Karpas-422 (cell line): ENCODE data around the gene DOCK11. TPM values are rescaled to one million over a fixed set of nuclear protein-coding genes. Genes with fewer than 3 reads are reported as not detected.

Source experiments
- DNase-seq: peaks from one replicate; pipeline ENCODE4 v3.0.0-alpha.2; 2015
- H2AFZ ChIP-seq: fragments of 200-600 bp; sonication (generic); 2 replicates; pipeline ENCODE4 v1.6.1; 2014; ENCODE audit warnings: antibody characterized with exemption, low read length, mixed read lengths
- H3K27ac ChIP-seq: fragments of 200-600 bp; sonication (generic); 2 replicates; pipeline ENCODE4 v1.5.1; 2014; ENCODE audit warnings: mild to moderate bottlenecking, low read length, moderate library complexity
- H3K27me3 ChIP-seq: fragments of 200-600 bp; sonication (generic); 2 replicates; pipeline ENCODE4 v1.6.1; 2014; ENCODE audit warnings: low read length, mixed read lengths
- H3K36me3 ChIP-seq: fragments of 200-600 bp; sonication (generic); 2 replicates; pipeline ENCODE4 v1.6.1; 2014; ENCODE audit warnings: low read length, mixed read lengths; ENCODE audit not compliant: insufficient read depth
- H3K4me1 ChIP-seq: fragments of 200-600 bp; sonication (generic); 2 replicates; pipeline ENCODE4 v1.6.1; 2014; ENCODE audit warnings: mild to moderate bottlenecking, low read length, mixed read lengths
- H3K4me2 ChIP-seq: fragments of 200-600 bp; sonication (generic); 2 replicates; pipeline ENCODE4 v1.6.1; 2014; ENCODE audit warnings: low read length, low read depth, mild to moderate bottlenecking; ENCODE audit not compliant: poor library complexity, severe bottlenecking
- H3K4me3 ChIP-seq: fragments of 200-600 bp; sonication (generic); 2 replicates; pipeline ENCODE4 v1.5.1; 2014; ENCODE audit warnings: mild to moderate bottlenecking, antibody characterized with exemption, low read length, mixed read lengths
- H3K79me2 ChIP-seq: fragments of 200-600 bp; sonication (generic); 2 replicates; pipeline ENCODE4 v1.6.1; 2014; ENCODE audit warnings: mild to moderate bottlenecking, low read length, mixed read lengths
- H3K9ac ChIP-seq: fragments of 200-600 bp; sonication (generic); 2 replicates; pipeline ENCODE4 v1.6.0; 2014; ENCODE audit warnings: low read length
- H3K9me2 ChIP-seq: fragments of 200-600 bp; sonication (generic), shearing (Covaris generic); replicated peaks from 2 replicates; pipeline ENCODE4 v1.6.0; 2014; ENCODE audit warnings: mild to moderate bottlenecking, low read length, moderate library complexity; ENCODE audit not compliant: insufficient read depth
- H3K9me3 ChIP-seq: fragments of 300-700, 200-600 bp; sonication (generic); 2 replicates; pipeline ENCODE4 v1.6.1; 2014; ENCODE audit warnings: low read length, mixed read lengths
- H4K20me1 ChIP-seq: fragments of 200-600 bp; sonication (generic); 2 replicates; pipeline ENCODE4 v1.6.1; 2014; ENCODE audit warnings: mild to moderate bottlenecking, antibody characterized with exemption, low read length, low read depth; ENCODE audit not compliant: insufficient read depth
- total RNA-seq: library from RNA; depleted of rRNA; stranded (reverse); fragments of >200 nt; shearing (Covaris generic); gene quantifications from 2 replicates; pipeline ENCODE4 v1.2.3, GENCODE V29; 2014; ENCODE audit warnings: low replicate concordance

The DOCK11 gene
- total RNA-seq, 1 experiment from 2014 or later: 70.5 TPM

GRCh38 chrX:118541482-118541881 is 45.9 kb downstream of the DOCK11 start:
- no peaks in the 10 kb centered on the region for H4K20me1 ChIP-seq

GRCh38 chrX:118545510-118545909 is 49.9 kb downstream of the DOCK11 start:
- H3K36me3 ChIP-seq: no peaks in the 10 kb centered on the region
- H3K9me3 ChIP-seq: no peaks in the 10 kb centered on the region

More at GRCh38 chrX:118541482-118541881, 45.9 kb downstream of the DOCK11 start:
- H3K4me2 ChIP-seq: no peak overlapping the region
- H3K4me1 ChIP-seq: peaks cover 29% of the 10 kb centered on the region
- no peaks in the 10 kb centered on the region for H3K9me3 ChIP-seq
- H3K27me3 ChIP-seq: no peaks in the 10 kb centered on the region
- no peak overlapping the region for H3K27ac ChIP-seq
- no peak for DNase-seq
- no peaks in the 10 kb centered on the region for H3K9me2 ChIP-seq
- H3K36me3 ChIP-seq: no peaks in the 10 kb centered on the region
- H3K79me2 ChIP-seq: peaks cover 46% of the 10 kb centered on the region
- no peak overlapping the region for H2AFZ ChIP-seq
- H3K4me3 ChIP-seq: no peak overlapping the region
- no peak overlapping the region for H3K9ac ChIP-seq

DNA sequence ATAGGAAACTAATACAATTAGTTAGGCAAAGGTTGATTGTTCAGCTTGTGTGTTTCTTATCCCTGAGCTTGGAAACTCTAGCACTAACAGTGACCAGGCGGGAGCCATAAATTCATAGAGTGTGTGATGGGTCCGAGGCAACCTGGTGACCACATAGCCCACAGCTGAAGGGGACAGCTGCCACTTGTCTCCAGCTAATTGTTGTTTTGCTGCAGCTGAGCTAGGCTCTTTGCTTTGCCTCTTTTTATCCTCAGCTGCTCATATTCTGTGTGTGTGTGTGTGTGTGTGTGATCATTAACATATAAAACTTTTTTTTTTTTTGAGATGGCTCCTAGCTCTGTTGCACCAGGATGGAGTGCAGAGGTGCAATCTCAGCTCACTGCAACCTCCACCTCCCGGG is 53.2 kb downstream of the DOCK11 start:
- no peak overlapping the region for H3K27ac ChIP-seq
- H3K9me3 ChIP-seq: no peaks in the 10 kb centered on the region
- no peak overlapping the region for H3K4me3 ChIP-seq
- no peak for DNase-seq
- H3K4me1 ChIP-seq: peaks cover 8% of the 10 kb centered on the region
- no peaks in the 10 kb centered on the region for H3K79me2 ChIP-seq
- no peaks in the 10 kb centered on the region for H3K9me2 ChIP-seq
- no peak overlapping the region for H2AFZ ChIP-seq
- H3K9ac ChIP-seq: no peak overlapping the region
- no peak overlapping the region for H3K4me2 ChIP-seq
- no peaks in the 10 kb centered on the region for H4K20me1 ChIP-seq
- H3K36me3 ChIP-seq: no peaks in the 10 kb centered on the region
- no peaks in the 10 kb centered on the region for H3K27me3 ChIP-seq

More at GRCh38 chrX:118545510-118545909, 49.9 kb downstream of the DOCK11 start:
- peaks cover 13% of the 10 kb centered on the region; the same call in 1 of the 2 replicates for H3K79me2 ChIP-seq
- H3K27me3 ChIP-seq: no peaks in the 10 kb centered on the region
- no peaks in the 10 kb centered on the region for H4K20me1 ChIP-seq
- H3K4me2 ChIP-seq: no peak overlapping the region
- no peaks in the 10 kb centered on the region for H3K9me2 ChIP-seq
- H3K9ac ChIP-seq: no peak overlapping the region
- no peak overlapping the region for H2AFZ ChIP-seq
- no peak overlapping the region for H3K27ac ChIP-seq
- H3K4me1 ChIP-seq: peaks cover 8% of the 10 kb centered on the region
- no peak overlapping the region for H3K4me3 ChIP-seq
- no peak for DNase-seq

GRCh38 chrX:118550792-118551191 is 55.2 kb downstream of the DOCK11 start:
- H3K4me1 ChIP-seq: peaks cover 8% of the 10 kb centered on the region
- no peak overlapping the region for H2AFZ ChIP-seq
- H3K27me3 ChIP-seq: no peaks in the 10 kb centered on the region
- H3K4me3 ChIP-seq: no peak overlapping the region
- no peaks in the 10 kb centered on the region for H3K79me2 ChIP-seq
- no peak overlapping the region for H3K9ac ChIP-seq
- H4K20me1 ChIP-seq: no peaks in the 10 kb centered on the region
- no peaks in the 10 kb centered on the region for H3K9me3 ChIP-seq
- H3K36me3 ChIP-seq: no peaks in the 10 kb centered on the region
- H3K4me2 ChIP-seq: no peak overlapping the region
- no peaks in the 10 kb centered on the region for H3K9me2 ChIP-seq
- H3K27ac ChIP-seq: no peak overlapping the region
- no peak for DNase-seq

- Histone ChIP-seq H3K9ac (no peak overlapping the region), H3K27ac (no peak overlapping the region), H4K20me1 (no peaks in the 10 kb centered on the region), H3K36me3 (no peaks in the 10 kb centered on the region), H3K4me2 (no peak overlapping the region), H3K4me1 (peaks cover 2% of the 10 kb centered on the region; the same call in 1 of the 2 replicates), H2AFZ (no peak overlapping the region), H3K9me3 (no peaks in the 10 kb centered on the region), H3K79me2 (no peaks in the 10 kb centered on the region), H3K27me3 (no peaks in the 10 kb centered on the region), H3K4me3 (no peak overlapping the region), H3K9me2 (no peaks in the 10 kb centered on the region)
- no peak for DNase-seq
Measured at GRCh38 chrX:118551426-118551825, 55.8 kb downstream of the DOCK11 start.

- Histone ChIP-seq H3K79me2 (no peaks in the 10 kb centered on the region), H3K4me1 (no peaks in the 10 kb centered on the region), H3K4me2 (no peak overlapping the region), H3K9me3 (no peaks in the 10 kb centered on the region), H4K20me1 (no peaks in the 10 kb centered on the region), H2AFZ (no peak overlapping the region), H3K9me2 (no peaks in the 10 kb centered on the region), H3K27ac (no peak overlapping the region), H3K27me3 (no peaks in the 10 kb centered on the region), H3K9ac (no peak overlapping the region), H3K36me3 (no peaks in the 10 kb centered on the region), H3K4me3 (no peak overlapping the region)
- no peak for DNase-seq
Measured at GRCh38 chrX:118552121-118552900, 56.7 kb downstream of the DOCK11 start.

GRCh38 chrX:118553042-118553710 is 57.6 kb downstream of the DOCK11 start:
- Histone ChIP-seq H3K4me2 (no peak overlapping the region), H3K9ac (no peak overlapping the region), H3K9me3 (no peaks in the 10 kb centered on the region), H3K36me3 (no peaks in the 10 kb centered on the region), H3K4me1 (no peaks in the 10 kb centered on the region), H3K9me2 (no peaks in the 10 kb centered on the region), H3K27ac (no peak overlapping the region), H3K79me2 (no peaks in the 10 kb centered on the region), H4K20me1 (no peaks in the 10 kb centered on the region), H3K4me3 (no peak overlapping the region), H2AFZ (no peak overlapping the region), H3K27me3 (no peaks in the 10 kb centered on the region)
- DNase-seq: no peak

DNA sequence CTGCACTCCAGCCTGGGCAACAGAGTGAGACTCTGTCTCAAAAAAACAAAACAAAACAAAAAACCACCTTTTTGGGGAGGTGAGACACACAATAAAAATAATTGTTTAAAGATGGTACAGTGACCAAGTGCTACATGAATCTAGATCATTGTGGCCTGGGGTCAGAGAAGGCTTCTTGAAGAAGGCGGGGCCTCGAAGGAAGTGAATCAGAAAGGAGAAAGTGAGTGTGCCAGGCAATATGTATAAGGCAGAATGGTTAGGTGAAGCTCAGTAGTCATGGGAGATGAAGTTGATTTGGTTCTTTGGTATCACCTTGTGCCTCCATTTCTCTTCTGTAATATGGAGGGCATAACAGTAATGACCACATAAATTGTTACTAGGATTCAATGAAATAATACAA is 58.9 kb downstream of the DOCK11 start:
- H3K4me3 ChIP-seq: no peak overlapping the region
- no peaks in the 10 kb centered on the region for H3K79me2 ChIP-seq
- no peak overlapping the region for H3K4me2 ChIP-seq
- no peak for DNase-seq
- no peaks in the 10 kb centered on the region for H4K20me1 ChIP-seq
- no peaks in the 10 kb centered on the region for H3K4me1 ChIP-seq
- H3K9me3 ChIP-seq: no peaks in the 10 kb centered on the region
- no peak overlapping the region for H3K27ac ChIP-seq
- H3K27me3 ChIP-seq: no peaks in the 10 kb centered on the region
- no peak overlapping the region for H3K9ac ChIP-seq
- no peak overlapping the region for H2AFZ ChIP-seq
- H3K9me2 ChIP-seq: no peaks in the 10 kb centered on the region
- H3K36me3 ChIP-seq: no peaks in the 10 kb centered on the region
